HCT116 (cell line): Measurements from ENCODE around the gene GSTM3. TPM values are rescaled to one million over a fixed set of nuclear protein-coding genes. Genes with fewer than 3 reads are reported as not detected.

Experiments
- ATAC-seq: fragments of 200-7000 bp; cut with Tn5 transposase; 2 replicates; pipeline ENCODE4 v1.9.1; 2020; ENCODE audit warnings: mild to moderate bottlenecking, moderate library complexity
- BruUV-seq: library from RNA; stranded (reverse); fragments of 400-500 nt; replicated peaks from 2 replicates; lab custom pipeline; 2021; lab: Mats Ljungman, UMichigan
- CTCF ChIA-PET: fragments of 300-600 bp; sonication (Branson Sonifier 250); formaldehyde crosslinking; loops from one replicate; lab custom pipeline; 2021; ENCODE audit warnings: antibody characterized with exemption; lab: Charles Lee
- POLR2A ChIA-PET: fragments of 300-600, 350-600 bp; sonication (Branson Sonifier 250); formaldehyde crosslinking; loops from one replicate; lab custom pipeline; 2021; ENCODE audit warnings: antibody characterized with exemption; lab: Charles Lee
- RAD21 ChIA-PET, 2 experiments: fragments of 300-600 bp; sonication (Branson Sonifier 250); formaldehyde crosslinking; loops; one replicate each; lab custom pipeline; 2023; ENCODE audit warnings: low total read pairs in 2 of 2; ENCODE audit not compliant: uncharacterized antibody in 2 of 2, unreplicated experiment in 2 of 2, low non-redundant PET in 1 of 2; lab: Charles Lee
- DNase-seq: peaks from one replicate; pipeline ENCODE4 v3.0.0-alpha.2; 2010; ENCODE audit warnings: low read depth, low spot score
- H2AFZ ChIP-seq: fragments of 200-600 bp; shearing (Covaris generic), sonication (generic); 2 replicates; pipeline ENCODE4 v1.6.1; 2017; ENCODE audit warnings: low read depth, mixed run types, mixed read lengths, antibody characterized with exemption, low read length; ENCODE audit not compliant: poor library complexity, severe bottlenecking
- H3K27ac ChIP-seq: 2 replicates; pipeline ENCODE4 v1.5.1; 2012; ENCODE audit warnings: low read depth, low read length
- H3K27me3 ChIP-seq: fragments of 200-600 bp; sonication (generic); 2 replicates; pipeline ENCODE4 v1.6.1; 2016; ENCODE audit warnings: mixed run types, low read length, mixed read lengths; ENCODE audit not compliant: insufficient read depth
- H3K36me3 ChIP-seq, 2 experiments: fragments of 200-500 bp in 1 of 2; fragments of 200-600 bp in 1 of 2; sonication (Bioruptor generic) in 1 of 2; sonication (generic) in 1 of 2; 2 replicates each; pipeline versions ENCODE4 v1.5.1 to v1.6.1; 2014 to 2016; ENCODE audit warnings: low read length in 2 of 2, inconsistent platforms in 1 of 2, mixed read lengths in 1 of 2, mixed run types in 1 of 2; ENCODE audit not compliant: insufficient read depth in 2 of 2, control insufficient read depth in 1 of 2
- H3K4me1 ChIP-seq, 2 experiments: fragments of 200-600 bp in 1 of 2; sonication (generic) in 1 of 2; 2 replicates each; pipeline versions ENCODE4 v1.5.1 to v1.6.1; 2012 to 2017; ENCODE audit warnings: low read length in 2 of 2, inconsistent platforms in 1 of 2, mild to moderate bottlenecking in 1 of 2, mixed read lengths in 1 of 2, mixed run types in 1 of 2, moderate library complexity in 1 of 2; ENCODE audit not compliant: insufficient read depth in 2 of 2, control insufficient read depth in 1 of 2
- H3K4me2 ChIP-seq: fragments of 200-600 bp; sonication (generic); 2 replicates; pipeline ENCODE4 v1.6.1; 2017; ENCODE audit warnings: mixed run types, low read length, mixed read lengths
- H3K4me3 ChIP-seq, 2 experiments: fragments of 200-600 bp in 1 of 2; sonication (generic) in 1 of 2; replicated peaks in 1 of 2; 2 replicates each; pipeline ENCODE4 v1.5.1; 2011 to 2016; ENCODE audit warnings: low read length in 2 of 2, control low read depth in 1 of 2, low read depth in 1 of 2, mild to moderate bottlenecking in 1 of 2, mixed read lengths in 1 of 2, mixed run types in 1 of 2
- H3K79me2 ChIP-seq: fragments of 200-600 bp; sonication (generic); 2 replicates; pipeline ENCODE4 v1.6.1; 2017; ENCODE audit warnings: mild to moderate bottlenecking, mixed run types, low read length, moderate library complexity, mixed read lengths; ENCODE audit not compliant: insufficient read depth
- H3K9ac ChIP-seq: fragments of 200-600 bp; sonication (generic); 2 replicates; pipeline ENCODE4 v1.6.1; 2016; ENCODE audit warnings: low read length, mixed read lengths
- H3K9me2 ChIP-seq: fragments of 200-600 bp; sonication (generic), shearing (Covaris generic); 2 replicates; pipeline ENCODE4 v1.6.1; 2017; ENCODE audit warnings: mixed run types, mild to moderate bottlenecking, moderate library complexity; ENCODE audit not compliant: insufficient read depth
- H3K9me3 ChIP-seq, 2 experiments: fragments of 200-500 bp in 1 of 2; fragments of 200-600 bp in 1 of 2; sonication (Bioruptor generic) in 1 of 2; sonication (generic) in 1 of 2; 2 replicates each; pipeline ENCODE4 v1.6.1; 2014 to 2017; ENCODE audit warnings: low read length in 2 of 2, mixed read lengths in 2 of 2, inconsistent platforms in 1 of 2, low read depth in 1 of 2, mild to moderate bottlenecking in 1 of 2, mixed run types in 1 of 2, moderate library complexity in 1 of 2; ENCODE audit not compliant: control insufficient read depth in 1 of 2, insufficient read depth in 1 of 2
- H4K20me1 ChIP-seq: fragments of 200-600 bp; sonication (generic), shearing (Covaris generic); 2 replicates; pipeline ENCODE4 v1.6.1; 2017; ENCODE audit warnings: mixed run types, mild to moderate bottlenecking, moderate library complexity; ENCODE audit not compliant: insufficient read depth
- ATF3 ChIP-seq: IDR thresholded peaks from 2 replicates; pipeline ENCODE4 v1.6.1; 2012
- EGR1 ChIP-seq: IDR thresholded peaks from 2 replicates; pipeline ENCODE4 v1.6.1; 2012; ENCODE audit warnings: low read depth
- ELF1 ChIP-seq: IDR thresholded peaks from 2 replicates; pipeline ENCODE4 v1.6.1; 2012; ENCODE audit warnings: low read depth, borderline replicate concordance
- EZH2 ChIP-seq: fragments of 200-600 bp; sonication (generic); IDR thresholded peaks from 2 replicates; pipeline ENCODE4 v1.6.1; 2017; ENCODE audit warnings: antibody characterized with exemption, mixed run types
- EZH2phosphoT487 ChIP-seq: fragments of 200-600 bp; IDR thresholded peaks from 2 replicates; pipeline ENCODE4 v1.6.1; 2018; ENCODE audit warnings: antibody characterized with exemption, borderline replicate concordance
- MAX ChIP-seq: IDR thresholded peaks from 2 replicates; pipeline ENCODE4 v1.6.1; 2012
- POLR2A ChIP-seq: IDR thresholded peaks from 2 replicates; pipeline ENCODE4 v1.7.0; 2011; ENCODE audit warnings: borderline replicate concordance; ENCODE audit not compliant: insufficient read depth, insufficient read length; ENCODE audit errors: extremely low read depth
- POLR2AphosphoS5 ChIP-seq: IDR thresholded peaks from 2 replicates; pipeline ENCODE4 v1.6.1; 2011; ENCODE audit warnings: mild to moderate bottlenecking, low read depth, low read length, moderate library complexity
- SIN3A ChIP-seq: IDR thresholded peaks from 2 replicates; pipeline ENCODE4 v1.6.1; 2012; ENCODE audit warnings: low read depth
- SP1 ChIP-seq: IDR thresholded peaks from 2 replicates; pipeline ENCODE4 v1.6.1; 2012; ENCODE audit warnings: low read depth
- SRF ChIP-seq: IDR thresholded peaks from 2 replicates; pipeline ENCODE4 v1.6.1; 2012; ENCODE audit warnings: low read depth
- ZBTB33 ChIP-seq: IDR thresholded peaks from 2 replicates; pipeline ENCODE4 v1.6.1; 2011; ENCODE audit warnings: mild to moderate bottlenecking, low read length, moderate library complexity; ENCODE audit not compliant: insufficient replicate concordance; ENCODE audit errors: extremely low read depth
- ZFX ChIP-seq: fragments of 450-650 bp; IDR thresholded peaks from 2 replicates; pipeline ENCODE4 v1.6.1; 2017
- ZNF274 ChIP-seq: fragments of 200-500 bp; sonication (Bioruptor generic); IDR thresholded peaks from 2 replicates; pipeline ENCODE4 v1.6.1; 2014; ENCODE audit warnings: mild to moderate bottlenecking, low read depth, low read length, inconsistent platforms
- intact Hi-C: fragments of 100-400 bp; cut with micrococcal nuclease; formaldehyde crosslinking; loops from 2 replicates; pipeline ENCODE4 v1.10.0; 2022
- total RNA-seq: library from RNA; stranded (reverse); gene quantifications from one replicate; pipeline ENCODE4 v1.2.1, GENCODE V29; 2021; ENCODE audit not compliant: unreplicated experiment

The GSTM3 gene
- total RNA-seq, 1 experiment from 2014 or later = 0.39 TPM

- no peaks in the 10 kb centered on the region for H3K9me3 ChIP-seq
- BruUV-seq = no TSS peak
- RAD21 ChIA-PET = no interaction called here
- ATAC-seq = no peak
- no peaks in the 10 kb centered on the region for H3K79me2 ChIP-seq
- peaks cover 12 to 22% of the 10 kb centered on the region in 2 experiments for H3K4me1 ChIP-seq
- H3K4me3 ChIP-seq = no peak overlapping the region
- no peak overlapping the region for H3K9ac ChIP-seq
- TF ChIP-seq POLR2AphosphoS5 (no peak), ATF3 (no peak), SRF (no peak), MAX (no peak), ELF1 (no peak), ZFX (no peak), SP1 (no peak), SIN3A (no peak), EZH2phosphoT487 (no peak), POLR2A (no peak), EZH2 (no peak), ZNF274 (no peak), ZBTB33 (no peak), EGR1 (no peak)
- TF ChIP-seq, all 23 proteins: peak for 0
- Histone ChIP-seq H3K27me3 (no peaks in the 10 kb centered on the region), H3K4me2 (no peak overlapping the region), H2AFZ (no peak overlapping the region), H3K36me3 (no peaks in the 10 kb centered on the region), H3K27ac (no peak overlapping the region), H4K20me1 (no peaks in the 10 kb centered on the region), H3K9me2 (no peaks in the 10 kb centered on the region)
- DNase-seq = no peak
- POLR2A ChIA-PET = no interaction called here
- CTCF ChIA-PET = no interaction called here
- intact Hi-C loops = no loop called here
These were observed 19.9 kb upstream of the GSTM3 start for GRCh38 chr1:109760581-109761226.
